GM12891 (cell line): ENCODE results near the gene PAQR7.

Experiments used
- DNase-seq: peaks from one replicate; pipeline ENCODE4 v3.0.0; 2011; ENCODE audit warnings: low spot score; ENCODE audit not compliant: insufficient read length
- FAIRE-seq: peaks from 2 replicates; lab custom pipeline; 2011; peaks lifted over from hg19 to GRCh38; lab: Jason Lieb, UNC
- PAX5 ChIP-seq: IDR thresholded peaks from 2 replicates; pipeline ENCODE4 v1.6.1; 2011; ENCODE audit warnings: low read length, moderate library complexity, mild to moderate bottlenecking; ENCODE audit not compliant: insufficient read depth, severe bottlenecking
- POLR2A ChIP-seq: IDR thresholded peaks from 2 replicates; pipeline ENCODE4 v1.6.1; 2011; ENCODE audit warnings: low read depth, low read length, control low read depth
- POLR2AphosphoS5 ChIP-seq: IDR thresholded peaks from 2 replicates; pipeline ENCODE4 v1.6.1; 2011; ENCODE audit warnings: low read depth, low read length, control low read depth
- POU2F2 ChIP-seq: IDR thresholded peaks from 2 replicates; pipeline ENCODE4 v1.6.1; 2011; ENCODE audit warnings: low read depth, mild to moderate bottlenecking, control low read depth, low read length, moderate library complexity
- SPI1 ChIP-seq: IDR thresholded peaks from 2 replicates; pipeline ENCODE4 v1.6.1; 2011; ENCODE audit warnings: low read depth, low read length, control low read depth
- TAF1 ChIP-seq: IDR thresholded peaks from 2 replicates; pipeline ENCODE4 v1.6.1; 2011; ENCODE audit warnings: low read depth, low read length, control low read depth

PAQR7 gene

GRCh38 chr1:25912076-25912831 is 36.7 kb upstream of the PAQR7 start:
- no peak for DNase-seq
- TF ChIP-seq POLR2A = no peak
- FAIRE-seq = no peak

GRCh38 chr1:25911162-25911561 is 35.7 kb upstream of the PAQR7 start:
- TF ChIP-seq SPI1 (no peak), POLR2A (no peak), POU2F2 (no peak), POLR2AphosphoS5 (no peak), PAX5 (no peak), TAF1 (no peak)
- FAIRE-seq = no peak
- no peak for DNase-seq

- DNase-seq = no peak
- no peak for TF ChIP-seq TAF1
- TF ChIP-seq POLR2AphosphoS5 = no peak
- TF ChIP-seq POU2F2 = no peak
- TF ChIP-seq POLR2A = no peak
- no peak for TF ChIP-seq SPI1
- TF ChIP-seq PAX5 = no peak
- no peak for FAIRE-seq
These were observed 33.5 kb upstream of the PAQR7 start for GRCh38 chr1:25909040-25909439.

GRCh38 chr1:25908161-25908560 is 32.7 kb upstream of the PAQR7 start:
- DNase-seq = no peak
- FAIRE-seq = no peak
- TF ChIP-seq POLR2A = no peak

GRCh38 chr1:25907601-25908000 is 32.1 kb upstream of the PAQR7 start:
- FAIRE-seq (no peak), DNase-seq (no peak)
- no peak for TF ChIP-seq POLR2A
- TF ChIP-seq SPI1 = no peak
- no peak for TF ChIP-seq TAF1
- no peak for TF ChIP-seq POLR2AphosphoS5
- TF ChIP-seq PAX5 = no peak
- no peak for TF ChIP-seq POU2F2

GRCh38 chr1:25906644-25907300 is 31.3 kb upstream of the PAQR7 start:
- FAIRE-seq (no peak), DNase-seq (no peak)
- TF ChIP-seq POU2F2 = no peak
- TF ChIP-seq SPI1 = no peak
- TF ChIP-seq PAX5 = no peak
- TF ChIP-seq TAF1 = no peak
- no peak for TF ChIP-seq POLR2A
- no peak for TF ChIP-seq POLR2AphosphoS5

GRCh38 chr1:25905680-25906643 is 30.5 kb upstream of the PAQR7 start, which contains the start of gene STMN1:
Gene STMN1 (minus strand): TSS chr1:25906419. CDS start chr1:25904676, 1,743 bp downstream.
- FAIRE-seq (peak; percentile 99), DNase-seq (peak; percentile 97)
- TF ChIP-seq SPI1 (no peak), POLR2A (peak; percentile 88), PAX5 (peak; percentile 30), POU2F2 (0 out of 2 replicates have a peak, but pooled peaks have one; percentile 9), TAF1 (peak; percentile 64), POLR2AphosphoS5 (peak; percentile 92)

- DNase-seq (peak; percentile 86), FAIRE-seq (peak; percentile 84)
These were observed 29.6 kb upstream of the PAQR7 start for GRCh38 chr1:25904943-25905679.

GRCh38 chr1:25903986-25904385 is 28.5 kb upstream of the PAQR7 start:
- FAIRE-seq (no peak), DNase-seq (no peak)
- TF ChIP-seq POLR2A = no peak
- no peak for TF ChIP-seq TAF1
- no peak for TF ChIP-seq SPI1
- no peak for TF ChIP-seq POLR2AphosphoS5
- no peak for TF ChIP-seq PAX5
- no peak for TF ChIP-seq POU2F2

More at GRCh38 chr1:25904943-25905679, 29.6 kb upstream of the PAQR7 start:
- TF ChIP-seq POLR2AphosphoS5 (peak; percentile 30; the same call in 1 of the 2 replicates), POLR2A (peak; percentile 18; the same call in 1 of the 2 replicates), POU2F2 (no peak)

- no peak for DNase-seq
- TF ChIP-seq SPI1 (no peak), TAF1 (no peak), POLR2A (no peak), PAX5 (no peak), POU2F2 (no peak), POLR2AphosphoS5 (no peak)
- peak; percentile 20 for FAIRE-seq
These were observed 27.0 kb upstream of the PAQR7 start for GRCh38 chr1:25902462-25902861.
